ENCODE data around the gene PLA2G4D. TPM values are rescaled to one million over a fixed set of nuclear protein-coding genes. Genes with fewer than 3 reads are reported as not detected.

Gene PLA2G4D
- total RNA-seq, 1 experiment from 2014 or later = 0.34 TPM

- no peak for TF ChIP-seq REST (IDR thresholded peaks at IDR 0.05; ENCODE audit: low read depth)
Measured at GRCh38 chr15:42133356-42133755, 39.0 kb upstream of the PLA2G4D start (continued).

GRCh38 chr15:42131826-42132806 lies 37.8 kb upstream of the PLA2G4D start:
- Histone ChIP-seq H3K4me3 (replicated peaks in 1 of 2; ENCODE audit: low read depth in 1 of 2, low read length in 2 of 2) (no peak overlapping the region), H3K79me2 (ENCODE audit: insufficient read depth, low read length) (no peaks in the 10 kb centered on the region), H3K9me2 (ENCODE audit: insufficient read depth) (no peaks in the 10 kb centered on the region), H3K9me3 (ENCODE audit: control insufficient read depth in 1 of 2, insufficient read depth in 1 of 2, low read depth in 1 of 2, low read length in 2 of 2) (no peaks in the 10 kb centered on the region), H3K27me3 (ENCODE audit: insufficient read depth, low read length) (peaks cover 10% of the 10 kb centered on the region), H3K4me1 (ENCODE audit: control insufficient read depth in 1 of 2, insufficient read depth in 2 of 2, low read length in 2 of 2) (peaks cover 5 to 8% of the 10 kb centered on the region in 2 experiments; a peak in 3 of 4 replicates), H3K36me3 (ENCODE audit: control insufficient read depth in 1 of 2, insufficient read depth in 2 of 2, low read length in 2 of 2) (no peaks in the 10 kb centered on the region), H3K4me2 (ENCODE audit: low read length) (no peak overlapping the region), H4K20me1 (ENCODE audit: insufficient read depth) (no peaks in the 10 kb centered on the region), H3K9ac (ENCODE audit: low read length) (no peak overlapping the region), H3K27ac (ENCODE audit: low read depth, low read length) (no peak overlapping the region), H2AFZ (ENCODE audit: low read depth, low read length, poor library complexity, severe bottlenecking) (no peak overlapping the region)
- ChIA-PET POLR2A (no interaction called here), CTCF (interaction anchor here (1.0 kb wide), 1 partner anchor 48 kb away, joined by 4 read pairs; no protein-coding TSS in a partner anchor), RAD21 (ENCODE audit: low non-redundant PET in 1 of 2, low total read pairs in 2 of 2, uncharacterized antibody in 2 of 2, unreplicated experiment in 2 of 2) (no interaction called here)
- ATAC-seq = no peak
- intact Hi-C loops (cut with micrococcal nuclease) = no loop called here
- DNase-seq (ENCODE audit: low read depth, low spot score) = no peak
- no TSS peak for BruUV-seq (replicated peaks)
- no peak for TF ChIP-seq REST (IDR thresholded peaks at IDR 0.05; ENCODE audit: low read depth)
- TF ChIP-seq TCF7L2 (IDR thresholded peaks at IDR 0.05; ENCODE audit: borderline replicate concordance, extremely low read depth, insufficient read depth, insufficient read length) = no peak
- no peak for TF ChIP-seq CBX3 (IDR thresholded peaks at IDR 0.05; ENCODE audit: low read depth)
- TF ChIP-seq POLR2AphosphoS5 (IDR thresholded peaks at IDR 0.05; ENCODE audit: low read depth, low read length) = no peak
- no peak for TF ChIP-seq YY1 (IDR thresholded peaks at IDR 0.05; ENCODE audit: extremely low read depth, insufficient replicate concordance, low read depth, low read length)
- TF ChIP-seq EGR1 (IDR thresholded peaks at IDR 0.05; ENCODE audit: low read depth) = no peak
- TF ChIP-seq JUND (IDR thresholded peaks at IDR 0.05) = no peak
